COLO668 (cell line): Measurements from ENCODE around the gene WASF2.

Experiments used
- DNase-seq: peaks from one replicate; lab custom pipeline; 2025; ENCODE audit not compliant: unreplicated experiment; lab: John Stamatoyannopoulos, UW

The WASF2 gene

DNA sequence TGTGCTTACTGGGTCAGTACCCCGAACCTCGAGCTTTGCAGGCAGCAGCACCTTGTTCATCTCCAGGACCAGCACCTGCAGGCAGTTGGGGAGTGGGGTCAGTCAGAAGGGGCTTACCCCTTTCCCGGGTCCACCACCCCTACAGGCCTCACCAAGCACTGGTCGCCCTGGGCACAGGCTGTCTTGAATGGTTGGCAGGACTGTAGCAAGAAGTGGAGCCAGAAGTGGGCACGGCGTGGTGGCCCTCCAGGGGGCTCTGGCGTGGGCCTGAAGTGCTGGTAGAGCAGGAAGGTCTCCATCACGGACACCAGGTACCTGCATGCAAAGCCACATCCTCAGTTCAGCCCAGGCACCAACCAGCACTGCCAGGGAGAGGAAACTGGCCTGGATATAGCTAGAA, 128.4 kb downstream of the WASF2 start:
- no peak for DNase-seq

DNA sequence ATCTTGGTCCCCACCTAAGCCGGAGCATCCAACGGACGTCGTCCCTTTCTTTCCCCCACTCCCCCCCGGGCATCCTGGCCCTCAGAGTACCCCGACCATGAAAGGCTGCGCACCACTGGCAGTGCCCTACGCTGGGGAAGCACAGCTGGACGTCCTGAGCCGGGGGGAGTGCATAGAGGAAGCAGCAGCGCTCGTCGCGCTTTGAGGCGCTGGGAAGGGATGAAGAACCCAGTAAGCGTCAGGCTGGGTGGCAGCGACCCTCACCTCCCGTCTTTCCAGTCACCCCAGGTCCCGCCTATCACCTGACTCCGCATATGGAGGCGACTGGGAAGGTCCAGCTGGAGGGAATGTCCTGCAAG, 128.9 kb downstream of the WASF2 start:
- no peak for DNase-seq

DNA sequence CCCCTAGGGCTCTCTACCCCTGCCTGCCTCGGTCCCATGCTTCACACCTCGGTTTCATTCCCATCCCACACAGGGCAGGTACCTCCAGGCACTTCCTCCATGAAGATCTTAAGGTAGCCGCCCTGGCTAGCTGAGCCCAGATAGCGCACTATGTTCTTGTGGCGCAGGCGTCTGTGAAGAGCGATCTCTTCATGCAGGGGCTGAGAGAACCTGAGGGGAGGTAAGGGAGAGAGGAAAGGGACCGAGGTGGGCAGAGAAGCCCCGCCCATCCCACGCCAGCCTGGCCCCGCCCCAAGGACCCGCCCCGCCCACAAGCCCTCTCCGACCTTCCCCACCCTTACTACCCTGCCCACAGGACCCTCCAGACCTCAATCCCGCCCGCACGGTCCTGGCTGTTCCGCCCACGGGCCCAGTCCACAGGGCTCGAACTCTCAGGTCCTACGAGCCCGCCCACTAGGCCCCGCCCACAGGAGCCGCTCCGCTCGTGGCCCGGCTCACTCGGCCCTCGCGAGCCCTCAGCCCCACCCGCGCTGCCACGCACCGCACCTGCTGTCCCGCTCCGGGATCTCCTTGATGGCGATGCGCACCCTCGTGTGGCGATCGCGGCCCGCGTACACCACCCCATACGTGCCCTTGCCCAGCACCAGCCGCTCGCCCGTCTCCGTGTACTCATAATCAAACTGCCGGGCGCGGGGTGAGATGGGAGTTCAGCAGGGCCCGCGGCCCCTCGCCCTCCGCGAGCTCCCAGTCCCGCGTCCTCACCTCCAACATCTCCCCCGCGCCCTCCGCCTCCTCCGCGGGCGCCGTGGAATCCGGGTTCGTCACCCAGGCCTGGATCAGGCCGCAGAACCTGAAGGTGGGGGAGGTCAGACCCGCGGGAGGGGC, 129.6 kb downstream of the WASF2 start:
- no peak for DNase-seq

DNA sequence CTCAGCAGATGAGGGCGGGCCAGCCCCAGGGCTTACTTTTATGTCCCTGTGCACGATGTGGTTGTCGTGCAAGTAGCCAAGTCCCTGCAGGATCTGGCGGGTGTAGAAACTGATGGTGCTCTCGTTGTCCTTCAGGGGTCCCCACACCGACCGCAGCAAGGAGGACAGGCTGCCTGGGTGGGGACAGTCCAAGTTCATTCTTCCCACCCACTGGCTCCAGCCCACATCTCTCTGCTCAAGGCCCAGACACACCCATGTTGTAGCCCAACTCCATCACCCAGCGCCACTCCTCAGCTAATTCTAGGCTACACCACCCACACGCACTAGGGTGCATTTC, 130.2 kb downstream of the WASF2 start:
- no peak for DNase-seq

DNA sequence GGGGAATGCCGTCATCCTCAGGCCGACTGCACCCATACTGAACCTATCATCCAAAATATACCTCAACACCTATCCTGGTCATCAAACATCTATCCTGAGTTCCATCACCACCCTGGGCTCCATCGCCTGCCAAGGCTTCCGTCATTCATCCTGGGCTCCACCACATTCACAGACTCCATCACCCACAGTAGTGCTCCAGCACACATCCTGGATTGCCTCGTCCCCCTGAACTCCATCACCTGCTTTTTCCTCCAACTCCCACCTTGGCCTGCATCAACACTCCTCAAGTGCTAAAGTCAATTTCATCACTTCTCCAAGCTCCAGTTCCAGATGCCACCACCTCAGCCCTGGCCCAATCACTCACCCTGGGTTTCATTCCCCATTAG, 131.0 kb downstream of the WASF2 start:
- no peak for DNase-seq

DNA sequence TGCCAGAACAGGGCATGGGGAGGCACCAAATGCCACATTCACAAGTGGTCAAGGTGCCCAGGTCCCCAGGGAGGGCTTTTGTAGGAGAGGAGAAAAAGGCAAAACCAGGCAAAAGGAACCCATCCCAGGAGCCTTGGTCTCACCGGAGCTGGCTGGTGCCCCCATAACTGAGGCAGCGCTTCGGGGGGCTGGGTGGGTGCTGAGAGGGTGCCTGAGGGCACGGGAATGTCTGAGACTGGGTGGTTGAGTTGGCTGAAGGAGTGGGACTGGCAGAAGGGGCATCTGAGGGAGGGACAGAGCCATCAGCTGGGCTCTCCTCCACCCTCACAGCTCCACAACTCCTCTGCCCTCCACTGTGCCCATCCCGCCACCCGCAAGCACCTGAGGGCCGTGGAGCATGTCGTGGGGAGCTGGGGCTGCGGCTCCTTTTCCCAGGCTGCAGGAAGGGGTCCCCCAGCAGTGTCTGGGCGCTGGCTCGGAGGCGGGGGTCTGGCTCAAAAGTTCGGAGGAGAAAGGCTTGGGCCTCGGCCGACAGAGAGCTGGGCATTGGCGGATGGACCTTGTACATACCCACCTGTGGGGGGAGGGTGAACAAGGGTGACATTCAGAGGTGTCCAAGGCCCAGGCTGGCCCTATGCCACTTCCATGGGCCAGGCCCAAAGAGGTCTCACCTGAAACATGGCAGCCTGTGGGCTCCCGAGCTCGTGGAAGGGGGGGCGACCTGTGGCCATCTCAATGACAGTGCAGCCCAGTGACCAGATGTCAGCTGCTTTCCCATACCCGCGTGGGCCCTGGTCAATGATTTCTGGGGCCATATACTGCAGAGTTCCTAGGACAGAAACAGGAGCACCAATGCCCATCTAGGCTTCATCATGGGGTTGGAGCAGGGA, 131.7 kb downstream of the WASF2 start:
- no peak for DNase-seq

DNA sequence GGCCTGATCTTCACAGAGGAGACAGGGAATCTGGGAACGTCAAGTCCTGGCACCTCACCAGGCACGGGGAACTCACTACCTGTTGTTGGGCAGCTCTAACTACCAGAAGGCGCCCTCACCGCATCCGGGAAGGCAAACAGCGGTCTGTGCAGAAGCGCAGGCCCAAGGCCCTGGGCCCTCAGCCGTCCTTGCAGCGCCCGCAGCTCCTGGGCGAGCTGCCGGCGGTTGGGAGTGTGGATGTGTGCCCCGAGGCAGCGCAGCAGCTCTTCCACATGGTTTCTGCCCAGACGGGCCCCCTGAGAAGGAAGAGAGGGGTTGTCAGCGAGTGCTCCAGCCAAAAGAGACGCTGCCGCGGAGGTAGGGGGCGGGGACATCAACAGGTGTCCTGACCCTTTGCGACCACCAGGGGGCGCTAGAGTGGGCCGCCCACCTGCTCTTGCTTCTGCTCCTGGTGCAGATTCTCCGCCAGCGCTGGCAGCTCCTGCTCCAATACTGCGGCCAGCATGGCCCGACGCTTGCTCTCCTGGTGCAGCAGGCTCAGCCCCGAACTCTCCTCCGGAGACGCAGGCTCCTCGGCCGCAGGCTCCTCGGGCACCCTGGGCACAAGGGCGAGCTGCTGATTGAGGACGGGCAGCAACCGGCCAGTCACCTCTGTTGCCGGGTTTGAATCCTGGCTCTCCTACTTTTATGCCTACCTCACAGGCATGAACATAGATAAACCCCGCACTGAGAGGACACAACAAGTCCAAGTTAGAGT, 132.5 kb downstream of the WASF2 start:
- DNase-seq = peak; percentile 78

DNA sequence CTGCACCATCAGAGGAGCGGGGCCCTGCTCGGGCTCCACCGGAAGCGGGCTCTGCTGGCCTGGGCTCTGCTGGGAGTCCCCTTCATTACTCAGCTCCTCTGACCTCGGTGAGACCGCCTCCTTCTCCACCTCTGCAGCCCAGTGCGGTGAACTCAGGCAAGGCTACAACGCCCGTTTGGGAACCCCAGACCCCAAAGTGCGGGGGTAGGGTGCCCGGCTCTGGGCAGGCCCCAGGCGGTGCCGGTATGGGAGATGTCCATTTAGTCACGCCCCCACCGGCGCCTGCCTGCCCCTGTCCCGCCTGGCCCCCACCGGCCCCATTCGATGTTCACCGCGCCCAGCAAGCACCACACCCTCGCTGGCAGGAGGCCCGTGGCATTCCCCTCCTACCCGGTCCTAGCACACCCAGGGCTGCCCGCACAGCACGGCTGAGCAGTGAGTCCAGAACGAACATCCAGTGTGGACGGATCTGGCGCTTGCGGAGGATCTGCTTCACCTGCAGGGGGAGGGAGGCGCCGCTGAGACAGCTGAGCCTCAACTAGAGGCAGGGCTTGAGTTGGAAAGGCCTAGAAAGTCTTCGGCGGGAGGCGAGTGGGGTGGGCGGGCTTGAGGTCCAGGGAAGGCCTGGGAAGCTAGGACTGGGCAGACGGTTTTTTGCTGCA, 133.2 kb downstream of the WASF2 start:
- DNase-seq = no peak

DNA sequence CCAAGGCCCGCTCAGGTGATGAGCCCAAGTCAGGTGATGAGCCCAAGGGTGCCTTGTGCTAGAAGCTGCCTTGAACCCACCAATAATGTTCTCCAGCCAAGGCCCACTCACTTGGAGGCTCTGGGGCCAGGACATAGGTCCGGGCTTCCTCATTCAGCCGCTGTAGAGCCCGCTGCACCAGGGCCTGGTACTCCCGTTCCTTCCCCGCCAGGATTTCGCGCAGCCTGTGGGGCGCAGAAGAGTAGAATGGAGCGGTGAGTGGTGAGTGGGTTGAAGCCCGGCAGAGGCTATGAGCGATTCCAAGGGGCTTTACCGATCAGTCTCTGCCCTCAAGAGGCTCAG, 133.7 kb downstream of the WASF2 start:
- DNase-seq = no peak

DNA sequence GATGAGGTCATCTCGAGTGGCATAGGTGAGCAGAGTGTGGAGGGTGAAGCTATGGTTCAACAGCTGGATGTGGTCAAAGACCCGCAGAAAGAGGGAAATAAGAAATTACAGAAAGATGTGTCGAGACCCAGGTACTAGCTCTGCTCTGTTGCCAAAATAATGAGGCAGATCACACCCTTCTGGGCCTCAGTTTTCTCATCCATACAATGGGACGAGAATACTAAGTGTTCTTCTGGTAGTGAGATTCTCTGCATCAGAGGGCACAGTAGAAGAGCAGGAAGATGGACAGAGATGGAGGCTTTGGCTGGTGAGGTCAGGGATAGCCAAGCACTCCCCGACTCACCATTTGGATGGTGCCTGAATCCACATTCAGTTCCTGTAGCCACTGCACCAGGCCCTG, 134.3 kb downstream of the WASF2 start:
- DNase-seq = no peak
